LoVo (cell line): Measurements from ENCODE around the gene SMIM28.

Experiments used
- DNase-seq: peaks from one replicate; pipeline ENCODE4 v3.0.0-alpha.2; 2016; ENCODE audit warnings: low spot score

Gene SMIM28

DNA sequence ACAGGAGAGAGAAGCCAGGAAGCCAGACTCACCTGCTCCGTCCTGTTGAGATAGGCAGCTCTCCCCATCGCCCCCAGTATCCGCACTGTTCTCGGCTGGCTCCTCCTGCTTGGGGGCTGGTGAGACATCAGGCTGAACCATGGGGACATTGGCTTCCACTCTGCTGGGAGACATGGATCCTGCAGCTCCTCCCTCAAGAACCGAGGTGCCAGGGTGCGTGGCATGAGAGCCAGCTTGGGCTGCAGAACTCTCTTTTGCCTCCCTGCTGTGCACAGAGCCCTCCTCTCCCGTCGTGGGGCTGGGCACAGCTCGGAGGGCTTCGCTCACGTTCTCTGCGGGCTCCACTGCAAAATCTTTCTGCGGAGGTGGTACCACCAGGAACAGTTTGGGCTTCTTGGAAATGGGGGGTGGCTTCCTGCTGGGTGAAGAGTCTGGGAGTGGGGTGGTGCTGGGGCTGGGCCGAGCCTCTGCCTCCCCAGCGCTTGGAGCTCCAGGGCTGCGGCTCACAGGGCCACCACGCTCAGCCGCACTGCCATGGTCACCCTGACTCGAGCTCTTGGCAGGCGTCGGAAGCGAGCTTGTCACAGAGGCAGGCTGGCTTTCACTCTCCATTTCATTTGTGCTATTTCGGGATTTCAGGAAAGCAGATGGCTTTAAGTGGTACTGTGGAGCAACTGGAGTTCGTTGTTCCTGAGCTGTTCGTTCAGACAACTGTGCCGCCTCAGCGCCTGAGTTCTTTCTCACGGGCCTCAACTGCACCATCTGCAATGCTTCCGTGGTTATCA is 52.8 kb downstream of the SMIM28 start:
- DNase-seq: no peak

DNA sequence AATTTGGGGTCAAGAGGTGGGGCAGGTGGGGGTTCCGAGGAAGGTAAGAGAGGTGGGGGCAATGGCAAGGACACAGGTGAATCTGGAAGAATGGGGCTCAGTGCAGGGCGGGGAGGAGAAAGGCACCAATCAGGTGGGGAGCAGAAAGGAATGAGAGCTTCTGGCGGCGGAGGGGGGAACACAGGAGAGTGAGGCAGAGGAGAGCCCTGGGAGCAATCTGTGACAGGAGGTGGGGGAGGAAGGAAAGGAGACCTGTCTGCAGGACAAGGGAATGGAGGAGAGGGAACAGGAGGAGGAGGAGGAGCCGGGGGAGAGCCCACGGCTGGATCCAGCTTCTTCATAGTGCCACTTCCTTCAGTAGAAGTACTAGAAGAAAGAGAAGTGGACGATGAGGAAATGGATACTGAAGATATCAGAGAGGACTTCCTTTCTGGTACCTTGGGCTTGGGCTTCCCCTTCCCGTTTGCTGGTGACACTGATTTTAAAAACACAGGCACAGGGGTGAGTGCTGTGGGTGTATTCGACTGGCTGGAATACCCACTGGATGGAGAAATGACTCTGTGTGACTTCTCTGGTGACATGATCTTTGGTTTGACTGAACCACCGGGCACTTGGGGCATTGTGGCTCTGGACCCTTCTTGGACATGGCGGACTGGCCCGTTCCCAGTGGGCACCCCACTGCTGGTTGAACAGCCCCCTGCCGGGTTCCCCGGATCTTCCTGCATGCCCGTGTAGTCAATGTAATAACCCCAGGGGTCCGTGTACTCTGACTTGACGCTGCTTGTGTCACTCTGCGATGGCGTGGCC is 53.8 kb downstream of the SMIM28 start:
- DNase-seq: no peak

DNA sequence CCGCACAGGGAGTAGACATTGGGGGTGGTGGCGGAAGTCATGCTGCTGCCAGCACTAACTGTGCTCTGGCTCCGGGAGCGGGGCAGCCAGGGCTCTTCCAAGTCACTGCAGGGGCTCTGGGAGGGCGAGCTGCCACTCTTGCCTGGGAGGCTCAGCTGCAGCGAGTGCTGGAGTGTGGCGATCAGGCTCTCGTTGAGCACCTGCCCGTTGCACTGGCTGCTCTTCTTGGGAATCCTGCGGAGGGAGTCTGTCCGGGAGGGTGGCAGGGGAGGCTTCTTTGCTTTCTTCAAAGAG is 54.3 kb downstream of the SMIM28 start:
- no peak for DNase-seq
